Stimulated activated CD4-positive, alpha-beta T cell treated with anti-CD3 and anti-CD28 coated beads, TNF-alpha, amount 100 ng/mL, for 48 hours (primary cell): ENCODE measurements around the gene PTP4A2.
A peak's percentile ranks its signal among the peaks of the same experiment; 100 is the strongest.
"Not testable (repeated sequence)": the region's sequence is repeated elsewhere in the genome, so short reads cannot be mapped to it uniquely, and the experiment has no call there.

Experiments
- DNase-seq, 3 donors: peaks; one replicate each; pipeline ENCODE4 v3.0.0-alpha.2; 2020; ENCODE audit warnings: low read depth in 3 of 3

PTP4A2 gene

GRCh38 chr1:31924839-31925238 lies 13.3 kb downstream of the PTP4A2 start:
- no peak for DNase-seq

- DNase-seq: no peak
Measured at GRCh38 chr1:31923901-31924535, 14.2 kb downstream of the PTP4A2 start.

- DNase-seq: no peak
Measured at GRCh38 chr1:31920956-31921355, 17.2 kb downstream of the PTP4A2 start.

- DNase-seq: no peak
Measured at GRCh38 chr1:31919591-31919990, 18.6 kb downstream of the PTP4A2 start.

- no peak for DNase-seq
Measured at GRCh38 chr1:31915438-31915837, 22.7 kb downstream of the PTP4A2 start.

GRCh38 chr1:31913968-31914367 lies 24.2 kb downstream of the PTP4A2 start:
- no peak for DNase-seq

- DNase-seq: no peak
Measured at GRCh38 chr1:31912839-31913239, 25.3 kb downstream of the PTP4A2 start.

GRCh38 chr1:31911994-31912780 lies 26.0 kb downstream of the PTP4A2 start:
- DNase-seq: no peak

- DNase-seq: no peak
Measured at GRCh38 chr1:31910933-31911332, 27.2 kb downstream of the PTP4A2 start.

- no peak for DNase-seq
Measured at GRCh38 chr1:31909691-31910090, 28.5 kb downstream of the PTP4A2 start.

GRCh38 chr1:31906557-31906956 lies 31.6 kb downstream of the PTP4A2 start:
- no peak for DNase-seq

GRCh38 chr1:31905681-31906080 lies 32.5 kb downstream of the PTP4A2 start:
- no peak for DNase-seq

GRCh38 chr1:31905093-31905509 lies 33.1 kb downstream of the PTP4A2 start:
- no peak for DNase-seq

- DNase-seq: no peak
Measured at GRCh38 chr1:31904339-31905092, 33.7 kb downstream of the PTP4A2 start.

GRCh38 chr1:31902510-31902860 lies 35.7 kb downstream of the PTP4A2 start:
- DNase-seq: no peak

- DNase-seq: no peak
Measured at GRCh38 chr1:31901838-31902509, 36.2 kb downstream of the PTP4A2 start.

- no peak for DNase-seq
Measured at GRCh38 chr1:31900790-31901189, 37.4 kb downstream of the PTP4A2 start.

GRCh38 chr1:31897526-31898100 lies 40.6 kb downstream of the PTP4A2 start:
- DNase-seq: no peak

- DNase-seq: not testable (repeated sequence)
Measured at GRCh38 chr1:31895474-31896198, 42.5 kb downstream of the PTP4A2 start.

GRCh38 chr1:31891280-31891679 lies 46.9 kb downstream of the PTP4A2 start:
- peak; percentile 12 to 45 (median 36) for DNase-seq

- no peak for DNase-seq
Measured at GRCh38 chr1:31888291-31888690, 49.9 kb downstream of the PTP4A2 start.
